Neutrophil (primary cell): ENCODE data around the gene NCOA1.
A peak's percentile ranks its signal among the peaks of the same experiment; 100 is the strongest.
"Not testable (repeated sequence)": the region's sequence is repeated elsewhere in the genome, so short reads cannot be mapped to it uniquely, and the experiment has no call there.

Source experiments
- H3K27ac ChIP-seq: fragments of 200-600 bp; sonication (generic); 2 replicates; pipeline ENCODE4 v1.5.1; 2016; ENCODE audit warnings: mild to moderate bottlenecking, moderate library complexity
- H3K27me3 ChIP-seq: fragments of 200-600 bp; sonication (generic); 2 replicates; pipeline ENCODE4 v1.6.0; 2016; ENCODE audit warnings: mild to moderate bottlenecking
- H3K36me3 ChIP-seq: fragments of 200-600 bp; sonication (generic); 2 replicates; pipeline ENCODE4 v1.5.1; 2017
- H3K4me1 ChIP-seq, 2 experiments: fragments of 200-600 bp in 1 of 2; sonication (generic) in 1 of 2; 1 replicate in 1 of 2; 2 replicates in 1 of 2; pipeline versions ENCODE4 v1.5.1 to v1.6.1; 2013 to 2016; ENCODE audit warnings: low read depth in 1 of 2, low read length in 1 of 2, mild to moderate bottlenecking in 1 of 2, moderate library complexity in 1 of 2; ENCODE audit not compliant: control insufficient read depth in 1 of 2, insufficient read depth in 1 of 2
- H3K4me3 ChIP-seq, 2 experiments: fragments of 200-600 bp in 1 of 2; sonication (generic) in 1 of 2; 1 replicate in 1 of 2; 2 replicates in 1 of 2; pipeline ENCODE4 v1.5.1; 2013 to 2016; ENCODE audit warnings: low read depth in 1 of 2, low read length in 1 of 2, mild to moderate bottlenecking in 1 of 2, moderate library complexity in 1 of 2
- H3K9me3 ChIP-seq: fragments of 200-600 bp; sonication (generic); 2 replicates; pipeline ENCODE4 v1.5.1; 2016
- CTCF ChIP-seq: fragments of 200-600 bp; sonication (generic); IDR thresholded peaks from 2 replicates; pipeline ENCODE4 v1.5.1; 2016; ENCODE audit warnings: antibody characterized with exemption

NCOA1 gene

GRCh38 chr2:24543252-24543651 is 52.2 kb downstream of the NCOA1 start:
- TF ChIP-seq CTCF: no peak
- H3K36me3 ChIP-seq: no peaks in the 10 kb centered on the region
- H3K27ac ChIP-seq: no peak overlapping the region
- no peaks in the 10 kb centered on the region for H3K27me3 ChIP-seq
- peaks cover 4 to 7% of the 10 kb centered on the region in 2 experiments for H3K4me1 ChIP-seq
- no peak overlapping the region for H3K4me3 ChIP-seq
- no peaks in the 10 kb centered on the region for H3K9me3 ChIP-seq

GRCh38 chr2:24544456-24545115 is 53.5 kb downstream of the NCOA1 start:
- no peaks in the 10 kb centered on the region for H3K4me1 ChIP-seq
- no peak for TF ChIP-seq CTCF
- no peaks in the 10 kb centered on the region for H3K36me3 ChIP-seq
- no peaks in the 10 kb centered on the region for H3K27me3 ChIP-seq
- no peak overlapping the region for H3K27ac ChIP-seq
- H3K9me3 ChIP-seq: no peaks in the 10 kb centered on the region
- no peak overlapping the region for H3K4me3 ChIP-seq

- H3K4me1 ChIP-seq: no peaks in the 10 kb centered on the region
- no peaks in the 10 kb centered on the region for H3K9me3 ChIP-seq
- no peak overlapping the region for H3K27ac ChIP-seq
- no peaks in the 10 kb centered on the region for H3K27me3 ChIP-seq
- no peak overlapping the region for H3K4me3 ChIP-seq
- H3K36me3 ChIP-seq: no peaks in the 10 kb centered on the region
- TF ChIP-seq CTCF: no peak
These were observed 55.6 kb downstream of the NCOA1 start for GRCh38 chr2:24546669-24547068.

- no peaks in the 10 kb centered on the region for H3K36me3 ChIP-seq
- TF ChIP-seq CTCF: no peak
These were observed 57.0 kb downstream of the NCOA1 start for GRCh38 chr2:24548058-24548457.

GRCh38 chr2:24550301-24550700 is 59.2 kb downstream of the NCOA1 start:
- not testable (repeated sequence) for H3K36me3 ChIP-seq, H3K9me3 ChIP-seq, H3K4me1 ChIP-seq, H3K4me3 ChIP-seq, H3K27me3 ChIP-seq
- peak overlapping the region; percentile 23 for H3K27ac ChIP-seq

More at GRCh38 chr2:24548058-24548457, 57.0 kb downstream of the NCOA1 start:
- no peaks in the 10 kb centered on the region for H3K27me3 ChIP-seq
- no peak overlapping the region for H3K27ac ChIP-seq
- H3K4me3 ChIP-seq: no peak overlapping the region
- H3K4me1 ChIP-seq: no peaks in the 10 kb centered on the region
- H3K9me3 ChIP-seq: no peaks in the 10 kb centered on the region

- Histone ChIP-seq H3K9me3 (no peaks in the 10 kb centered on the region), H3K4me3 (no peak overlapping the region)
- TF ChIP-seq CTCF: no peak
These were observed 60.0 kb downstream of the NCOA1 start for GRCh38 chr2:24551016-24551415.

More at GRCh38 chr2:24551016-24551415, 60.0 kb downstream of the NCOA1 start:
- no peak overlapping the region for H3K27ac ChIP-seq
- H3K27me3 ChIP-seq: no peaks in the 10 kb centered on the region
- no peaks in the 10 kb centered on the region for H3K4me1 ChIP-seq
- H3K36me3 ChIP-seq: peaks cover 5% of the 10 kb centered on the region
